ENCODE measurements around the gene ARHGAP22. TPM values are rescaled to one million over a fixed set of nuclear protein-coding genes. Genes with fewer than 3 reads are reported as not detected.

ARHGAP22 gene
- total RNA-seq, 1 experiment from 2014 or later, result 0.10 TPM

- DNase-seq (ENCODE audit: low spot score), result peak; percentile 70
Observed at GRCh38 chr10:48608279-48608681, 3.4 kb upstream of the ARHGAP22 start.

- DNase-seq (ENCODE audit: low spot score), result no peak
Observed at GRCh38 chr10:48607356-48608278, 2.7 kb upstream of the ARHGAP22 start.

- DNase-seq (ENCODE audit: low spot score), result no peak
Observed at GRCh38 chr10:48606530-48607355, 1.9 kb upstream of the ARHGAP22 start.

- DNase-seq (ENCODE audit: low spot score), result no peak
Observed at GRCh38 chr10:48605786-48606529, 1.1 kb upstream of the ARHGAP22 start.

- DNase-seq (ENCODE audit: low spot score), result no peak
Observed at GRCh38 chr10:48604039-48604990, 558 bp downstream of the ARHGAP22 start.

GRCh38 chr10:48603421-48604038 is 1.3 kb downstream of the ARHGAP22 start:
- DNase-seq (ENCODE audit: low spot score), result no peak

- DNase-seq (ENCODE audit: low spot score), result no peak
Observed at GRCh38 chr10:48602401-48603135, 2.3 kb downstream of the ARHGAP22 start.

- no peak for DNase-seq (ENCODE audit: low spot score)
Observed at GRCh38 chr10:48601789-48602188, 3.1 kb downstream of the ARHGAP22 start.

GRCh38 chr10:48600645-48601505 is 4.0 kb downstream of the ARHGAP22 start:
- DNase-seq (ENCODE audit: low spot score), result no peak

- DNase-seq (ENCODE audit: low spot score), result no peak
Observed at GRCh38 chr10:48599830-48600134, 5.1 kb downstream of the ARHGAP22 start.

GRCh38 chr10:48598936-48599829 is 5.7 kb downstream of the ARHGAP22 start:
- DNase-seq (ENCODE audit: low spot score), result no peak

- DNase-seq (ENCODE audit: low spot score), result no peak
Observed at GRCh38 chr10:48598243-48598935, 6.5 kb downstream of the ARHGAP22 start.

GRCh38 chr10:48595539-48595932 is 9.3 kb downstream of the ARHGAP22 start:
- no peak for DNase-seq (ENCODE audit: low spot score)

GRCh38 chr10:48594803-48595538 is 9.9 kb downstream of the ARHGAP22 start:
- DNase-seq (ENCODE audit: low spot score), result no peak

GRCh38 chr10:48594371-48594770 is 10.5 kb downstream of the ARHGAP22 start:
- DNase-seq (ENCODE audit: low spot score), result no peak

GRCh38 chr10:48592346-48592745 is 12.5 kb downstream of the ARHGAP22 start:
- no peak for DNase-seq (ENCODE audit: low spot score)
